Mesendoderm (in vitro differentiated cells): Measurements from ENCODE around the gene HLCS.

Experiments
- DNase-seq: peaks from one replicate; pipeline ENCODE4 v3.0.0; 2013
- H2AK5ac ChIP-seq: 2 replicates; pipeline ENCODE4 v1.6.1; 2013; ENCODE audit warnings: low read length, inconsistent platforms
- H2BK120ac ChIP-seq: 2 replicates; pipeline ENCODE4 v1.6.1; 2013; ENCODE audit warnings: low read depth, mild to moderate bottlenecking, low read length, moderate library complexity, mixed read lengths
- H2BK15ac ChIP-seq: replicated peaks from 2 replicates; pipeline ENCODE4 v1.6.1; 2013; ENCODE audit warnings: low read depth, mild to moderate bottlenecking, moderate library complexity
- H2BK5ac ChIP-seq: 2 replicates; pipeline ENCODE4 v1.6.1; 2013; ENCODE audit warnings: low read length, inconsistent platforms
- H3K18ac ChIP-seq: 2 replicates; pipeline ENCODE4 v1.6.1; 2013; ENCODE audit warnings: mild to moderate bottlenecking, low read length, mixed read lengths
- H3K23ac ChIP-seq: one replicate; pipeline ENCODE4 v1.6.1; 2013; ENCODE audit warnings: low read length
- H3K27ac ChIP-seq: 2 replicates; pipeline ENCODE4 v1.5.1; 2013; ENCODE audit warnings: low read depth, mild to moderate bottlenecking, inconsistent platforms, low read length, moderate library complexity
- H3K27me3 ChIP-seq: 2 replicates; pipeline ENCODE4 v1.6.1; 2013; ENCODE audit warnings: low read length, control low read depth, mild to moderate bottlenecking, inconsistent platforms; ENCODE audit not compliant: insufficient read depth, poor library complexity
- H3K36me3 ChIP-seq: 2 replicates; pipeline ENCODE4 v1.6.1; 2013; ENCODE audit warnings: low read length, inconsistent platforms; ENCODE audit not compliant: control insufficient read depth, insufficient read depth
- H3K4ac ChIP-seq: one replicate; pipeline ENCODE4 v1.6.1; 2013; ENCODE audit warnings: low read depth, mild to moderate bottlenecking, low read length, moderate library complexity
- H3K4me1 ChIP-seq: 2 replicates; pipeline ENCODE4 v1.6.1; 2013; ENCODE audit warnings: low read depth, low read length, inconsistent platforms; ENCODE audit not compliant: control insufficient read depth
- H3K4me2 ChIP-seq: 2 replicates; pipeline ENCODE4 v1.6.1; 2013; ENCODE audit warnings: low read length
- H3K4me3 ChIP-seq: 2 replicates; pipeline ENCODE4 v1.5.1; 2013; ENCODE audit warnings: mild to moderate bottlenecking, low read length
- H3K56ac ChIP-seq: one replicate; pipeline ENCODE4 v1.6.1; 2013; ENCODE audit warnings: low read length
- H3K79me1 ChIP-seq: 2 replicates; pipeline ENCODE4 v1.6.1; 2013; ENCODE audit warnings: low read length, inconsistent platforms
- H3K79me2 ChIP-seq: 2 replicates; pipeline ENCODE4 v1.6.1; 2013; ENCODE audit warnings: mild to moderate bottlenecking, low read length; ENCODE audit not compliant: control insufficient read depth, insufficient read depth
- H3K9ac ChIP-seq: 2 replicates; pipeline ENCODE4 v1.6.1; 2013; ENCODE audit warnings: low read length, inconsistent platforms
- H4K5ac ChIP-seq: one replicate; pipeline ENCODE4 v1.6.1; 2013; ENCODE audit warnings: low read length
- H4K8ac ChIP-seq: one replicate; pipeline ENCODE4 v1.6.1; 2013; ENCODE audit warnings: low read depth, mild to moderate bottlenecking, control low read depth, low read length, moderate library complexity
- WGBS: extraction: QIAGEN DNeasy Blood & Tissue Kit; methylation state at CpG from one replicate; pipeline ENCODE4 v1.1.7; 2013; ENCODE audit warnings: low lambda C conversion rate, missing lambda C conversion rate; ENCODE audit not compliant: insufficient coverage; ENCODE audit errors: extremely low coverage; 5-methylcytosine and 5-hydroxymethylcytosine counted together

The HLCS gene

DNA sequence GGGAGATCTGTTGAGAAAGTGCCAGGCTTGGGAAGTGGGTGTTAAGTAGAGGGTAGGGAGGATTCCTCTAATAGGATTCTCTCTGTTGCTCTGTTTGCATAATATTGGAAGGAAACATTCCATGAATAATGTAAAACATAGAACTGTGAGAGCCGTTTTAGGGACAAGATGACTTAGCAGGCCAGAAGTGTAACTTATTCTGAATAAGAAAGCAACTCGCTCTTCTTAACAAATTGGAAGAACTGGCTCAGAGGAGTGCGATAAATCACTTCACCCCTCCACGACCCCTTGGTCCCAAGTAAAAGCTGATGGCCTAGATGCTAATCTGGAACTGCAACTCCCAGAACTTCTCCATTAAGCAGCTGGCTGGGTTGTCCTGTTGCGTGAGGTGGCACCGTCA lies 248.5 kb downstream of the HLCS start:
- Histone ChIP-seq H3K4me1 (no peaks in the 10 kb centered on the region), H3K27me3 (no peaks in the 10 kb centered on the region), H2BK120ac (no peak overlapping the region), H2AK5ac (no peak overlapping the region), H3K4ac (no peak overlapping the region), H2BK15ac (no peak overlapping the region), H3K18ac (no peak overlapping the region), H3K27ac (no peak overlapping the region), H3K4me2 (no peak overlapping the region), H3K4me3 (no peak overlapping the region), H3K36me3 (no peaks in the 10 kb centered on the region), H2BK5ac (no peak overlapping the region), H4K5ac (no peak overlapping the region), H4K8ac (no peak overlapping the region), H3K9ac (no peak overlapping the region), H3K79me1 (no peaks in the 10 kb centered on the region), H3K56ac (no peak overlapping the region), H3K23ac (no peak overlapping the region), H3K79me2 (no peaks in the 10 kb centered on the region)
- no peak for DNase-seq
- WGBS = no CpG with 5 or more reads among the region's 6 CpGs

DNA sequence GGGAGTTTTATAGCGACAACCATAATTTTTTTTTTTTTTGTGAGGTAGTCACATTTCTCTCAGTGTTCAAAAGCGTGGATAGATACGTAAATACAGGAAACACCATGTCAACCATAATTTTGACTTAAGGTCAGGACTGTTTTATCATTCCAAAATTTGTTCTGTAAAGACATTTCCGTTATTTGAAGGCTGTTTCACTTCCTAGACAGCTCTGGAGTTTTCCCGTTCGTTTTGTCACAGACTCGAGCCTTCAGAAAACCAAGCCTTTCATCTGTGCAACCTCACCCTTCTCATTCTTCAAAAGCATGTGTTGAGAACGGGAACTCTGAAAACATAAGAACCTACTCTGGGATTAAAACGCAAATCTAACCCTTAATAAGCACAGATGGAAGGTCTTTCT lies 249.6 kb downstream of the HLCS start:
- Histone ChIP-seq H3K9ac (no peak overlapping the region), H3K4me1 (no peaks in the 10 kb centered on the region), H3K79me2 (no peaks in the 10 kb centered on the region), H3K23ac (no peak overlapping the region), H2BK120ac (no peak overlapping the region), H3K27ac (no peak overlapping the region), H3K4ac (no peak overlapping the region), H3K27me3 (peaks cover 7% of the 10 kb centered on the region), H4K8ac (no peak overlapping the region), H3K4me2 (no peak overlapping the region), H2AK5ac (no peak overlapping the region), H3K56ac (no peak overlapping the region), H2BK15ac (no peak overlapping the region), H2BK5ac (no peak overlapping the region), H3K18ac (no peak overlapping the region), H3K36me3 (no peaks in the 10 kb centered on the region), H3K79me1 (no peaks in the 10 kb centered on the region), H4K5ac (no peak overlapping the region), H3K4me3 (no peak overlapping the region)
- DNase-seq = no peak
- WGBS = no CpG with 5 or more reads among the region's 9 CpGs

DNA sequence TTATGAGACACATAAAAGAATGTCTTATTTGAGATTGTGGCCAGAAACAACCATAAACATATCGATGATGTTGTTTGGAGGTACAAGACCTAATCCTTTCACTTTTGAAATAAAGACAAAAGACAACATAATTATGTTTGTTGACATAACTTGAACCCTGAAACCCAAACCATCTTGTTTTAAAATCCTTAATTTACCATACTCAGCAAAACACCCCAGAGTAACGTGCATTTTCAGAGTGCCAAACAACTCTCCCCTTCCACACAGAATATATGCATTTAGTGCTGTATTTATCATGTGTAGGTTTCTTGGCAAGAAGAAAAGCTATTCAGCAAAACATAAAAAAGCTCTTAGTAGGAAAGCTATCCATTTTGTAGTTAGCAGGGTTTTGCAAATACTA lies 250.1 kb downstream of the HLCS start:
- Histone ChIP-seq H2AK5ac (no peak overlapping the region), H3K79me1 (no peaks in the 10 kb centered on the region), H2BK15ac (no peak overlapping the region), H3K4me1 (no peaks in the 10 kb centered on the region), H2BK5ac (no peak overlapping the region), H3K27me3 (peaks cover 7% of the 10 kb centered on the region), H3K4ac (no peak overlapping the region), H3K9ac (no peak overlapping the region), H3K79me2 (no peaks in the 10 kb centered on the region), H2BK120ac (no peak overlapping the region), H3K4me3 (no peak overlapping the region), H3K27ac (no peak overlapping the region), H3K56ac (no peak overlapping the region), H3K4me2 (no peak overlapping the region), H4K5ac (no peak overlapping the region), H3K36me3 (no peaks in the 10 kb centered on the region), H3K18ac (no peak overlapping the region), H4K8ac (no peak overlapping the region), H3K23ac (no peak overlapping the region)
- WGBS = no CpG with 5 or more reads among the region's 2 CpGs
- DNase-seq = no peak

DNA sequence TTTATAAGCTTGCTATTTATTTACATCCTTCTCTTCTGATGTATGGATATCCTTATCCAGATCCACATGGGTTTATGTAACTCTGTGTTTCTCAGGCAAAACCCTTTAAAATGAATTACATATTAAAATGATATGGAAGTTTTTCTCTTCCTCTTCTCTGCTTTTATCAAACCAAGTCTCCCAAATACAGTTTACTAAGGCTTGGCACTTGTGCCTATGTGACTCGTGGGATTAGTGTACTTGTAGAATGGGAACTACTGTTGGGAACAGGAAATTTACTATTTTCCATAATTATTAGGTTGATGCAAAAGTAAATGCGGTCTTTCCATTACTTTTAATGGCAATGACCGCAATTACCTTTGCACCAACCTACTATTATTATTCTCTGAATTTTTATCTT lies 252.7 kb downstream of the HLCS start:
- Histone ChIP-seq H2BK15ac (no peak overlapping the region), H2BK120ac (no peak overlapping the region), H3K4me1 (no peaks in the 10 kb centered on the region), H3K56ac (no peak overlapping the region), H3K36me3 (no peaks in the 10 kb centered on the region), H4K5ac (no peak overlapping the region), H3K79me2 (no peaks in the 10 kb centered on the region), H3K27ac (no peak overlapping the region), H3K27me3 (peaks cover 32% of the 10 kb centered on the region), H2BK5ac (no peak overlapping the region), H3K79me1 (no peaks in the 10 kb centered on the region), H4K8ac (no peak overlapping the region), H3K18ac (no peak overlapping the region), H3K4me2 (no peak overlapping the region), H3K4ac (no peak overlapping the region), H3K9ac (no peak overlapping the region), H2AK5ac (no peak overlapping the region), H3K4me3 (no peak overlapping the region), H3K23ac (no peak overlapping the region)
- DNase-seq = no peak
- WGBS = no CpG with 5 or more reads among the region's 3 CpGs

GRCh38 chr21:36710729-36711048 lies 255.8 kb downstream of the HLCS start:
- Histone ChIP-seq H2BK5ac (no peak overlapping the region), H4K8ac (no peak overlapping the region), H3K79me1 (no peaks in the 10 kb centered on the region), H2AK5ac (no peak overlapping the region), H3K4ac (no peak overlapping the region), H3K36me3 (no peaks in the 10 kb centered on the region), H3K56ac (peak overlapping the region; percentile 25), H3K27me3 (peaks cover 62% of the 10 kb centered on the region), H3K9ac (no peak overlapping the region), H2BK15ac (no peak overlapping the region), H3K79me2 (no peaks in the 10 kb centered on the region), H4K5ac (no peak overlapping the region), H3K23ac (no peak overlapping the region), H3K18ac (no peak overlapping the region), H3K4me1 (no peaks in the 10 kb centered on the region), H3K4me3 (no peak overlapping the region), H2BK120ac (no peak overlapping the region), H3K27ac (no peak overlapping the region), H3K4me2 (peak overlapping the region; percentile 48)
- DNase-seq = peak; percentile 44
- no CpG with 5 or more reads among the region's 13 CpGs for WGBS

- Histone ChIP-seq H3K56ac (peak overlapping the region; percentile 42), H2AK5ac (no peak overlapping the region), H3K9ac (no peak overlapping the region), H2BK120ac (no peak overlapping the region), H3K27ac (no peak overlapping the region), H3K23ac (no peak overlapping the region), H2BK5ac (no peak overlapping the region), H3K4me3 (no peak overlapping the region), H3K79me2 (no peaks in the 10 kb centered on the region), H3K18ac (no peak overlapping the region), H4K5ac (no peak overlapping the region), H3K79me1 (no peaks in the 10 kb centered on the region), H3K4me1 (no peaks in the 10 kb centered on the region), H4K8ac (no peak overlapping the region), H3K4me2 (peak overlapping the region; percentile 48), H3K27me3 (peaks cover 68% of the 10 kb centered on the region), H3K4ac (no peak overlapping the region), H3K36me3 (no peaks in the 10 kb centered on the region), H2BK15ac (no peak overlapping the region)
- no peak for DNase-seq
- no CpG with 5 or more reads among the region's 38 CpGs for WGBS
Measured at GRCh38 chr21:36709868-36710728, 256.4 kb downstream of the HLCS start.
